DMS53 treated with DMSO at 0.1 percent for 48 hours (cell line): Measurements from ENCODE around the gene HOXA11.

ENCODE experiments used
- DNase-seq: peaks from one replicate; lab custom pipeline; 2025; ENCODE audit not compliant: unreplicated experiment; lab: John Stamatoyannopoulos, UW

Gene HOXA11

DNA sequence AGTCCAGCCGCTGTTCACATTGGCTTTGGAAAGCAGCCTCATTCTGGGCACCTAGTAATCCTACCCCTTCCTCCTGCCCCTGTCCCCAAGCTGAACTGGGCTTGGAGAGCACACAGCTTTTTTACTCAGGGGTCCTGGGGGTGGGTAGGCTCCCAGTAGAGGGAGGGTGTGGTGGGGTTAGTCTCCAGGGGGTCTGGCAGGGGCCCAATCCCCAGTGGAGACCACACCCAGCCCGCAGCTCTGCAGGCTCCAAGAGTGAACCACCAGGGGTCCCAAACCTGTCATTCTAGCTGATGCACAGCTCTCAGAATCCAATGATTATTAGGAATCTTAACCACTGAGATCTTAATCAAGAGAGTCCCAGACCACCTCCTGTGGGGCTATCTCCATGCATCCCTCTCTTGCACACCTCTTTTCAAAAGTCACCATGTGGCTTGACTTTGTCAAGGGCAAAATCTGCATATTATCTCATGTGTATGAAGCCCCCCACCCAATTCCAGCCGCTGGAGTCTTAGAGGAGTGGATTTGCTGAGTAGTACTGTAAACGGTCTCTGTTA is 2.7 kb downstream of the HOXA11 start:
- no peak for DNase-seq

DNA sequence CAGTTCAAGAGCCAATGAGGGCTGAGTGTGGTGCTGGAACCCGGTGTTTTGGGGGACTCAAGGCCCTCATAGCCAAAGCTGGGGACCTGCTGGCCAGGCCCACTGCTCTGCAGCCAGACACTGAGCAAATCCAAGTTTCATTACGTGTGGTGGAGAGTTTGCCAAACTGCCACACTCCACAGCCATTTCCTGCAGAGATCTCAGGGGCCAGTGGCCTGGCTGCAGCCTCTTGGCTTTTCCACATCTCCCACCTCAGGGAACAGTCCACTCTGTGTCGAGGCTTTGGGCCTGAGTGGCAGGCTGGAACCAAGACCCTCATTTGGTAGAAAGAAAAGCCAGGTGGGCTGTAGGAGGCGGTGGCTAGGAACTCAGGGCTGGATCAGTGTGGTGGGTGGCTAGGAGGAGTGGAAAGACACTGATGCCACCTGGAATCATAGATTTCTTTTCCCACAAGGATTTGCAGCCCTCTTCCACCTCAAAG is 3.2 kb downstream of the HOXA11 start:
- no peak for DNase-seq

GRCh38 chr7:27180431-27181420 is 4.3 kb downstream of the HOXA11 start:
- no peak for DNase-seq

DNA sequence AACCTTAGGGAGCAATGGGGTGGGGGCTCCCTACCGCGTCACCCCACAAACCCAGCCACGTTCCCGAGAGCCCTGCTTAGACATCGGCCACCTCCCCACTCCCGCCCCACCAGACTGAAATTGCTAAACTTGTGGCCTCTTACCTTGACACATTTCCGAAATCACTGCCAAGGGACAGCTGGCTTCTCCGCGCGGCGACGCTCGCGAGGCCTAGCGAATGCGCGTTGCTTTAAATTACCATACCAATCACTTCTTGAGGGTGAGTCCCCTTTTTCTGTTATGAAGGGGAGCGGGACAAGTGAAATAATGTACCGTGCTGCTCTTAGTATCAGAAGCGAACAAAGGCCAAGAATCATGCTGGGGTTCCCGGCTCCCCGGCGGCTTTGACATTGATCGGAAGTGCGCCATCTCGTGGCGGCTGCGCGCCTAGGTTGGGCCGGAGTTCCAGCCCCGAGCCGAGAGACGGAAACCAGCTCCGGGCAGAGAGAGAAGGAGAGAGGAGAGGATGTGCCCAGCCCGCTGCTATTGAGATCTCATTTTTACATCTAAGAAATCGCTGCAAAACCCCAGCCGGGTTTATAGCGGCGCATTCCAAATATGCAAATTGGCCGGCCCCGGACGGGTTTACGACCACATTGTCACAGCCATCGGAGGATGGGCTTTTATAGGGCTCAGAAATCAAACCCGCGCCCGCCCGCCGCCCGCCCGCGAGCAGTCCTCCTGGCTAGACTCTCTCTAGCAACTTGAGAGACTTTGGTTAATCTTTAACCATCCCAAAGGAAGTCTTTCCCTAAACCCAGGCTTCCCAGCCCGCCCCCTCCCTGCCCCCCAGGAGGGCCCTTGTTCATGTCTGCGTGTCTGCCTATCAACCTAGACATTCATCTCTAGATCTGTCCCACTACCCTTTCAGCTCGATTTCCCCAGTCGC is 5.3 kb downstream of the HOXA11 start:
- peak; percentile 72 for DNase-seq

DNA sequence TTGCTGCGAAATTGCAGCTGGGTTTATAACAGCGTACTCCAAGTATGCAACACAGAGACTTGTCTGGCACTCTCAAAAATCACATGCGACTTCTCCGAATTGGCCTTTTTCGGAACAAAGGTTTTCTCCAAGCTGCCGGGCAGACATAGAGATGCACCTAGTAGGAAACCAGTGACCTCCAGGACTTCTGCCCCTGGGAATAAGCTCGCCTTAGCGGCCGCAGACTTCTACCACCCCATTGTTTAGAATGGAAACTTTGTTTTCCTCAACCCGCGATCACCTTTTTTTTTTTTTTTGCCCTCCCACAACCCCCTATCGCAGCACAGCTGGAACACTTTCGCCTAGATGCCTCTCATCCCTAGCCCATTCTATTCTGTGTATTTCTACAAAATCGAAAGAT is 6.0 kb downstream of the HOXA11 start:
- DNase-seq: no peak

DNA sequence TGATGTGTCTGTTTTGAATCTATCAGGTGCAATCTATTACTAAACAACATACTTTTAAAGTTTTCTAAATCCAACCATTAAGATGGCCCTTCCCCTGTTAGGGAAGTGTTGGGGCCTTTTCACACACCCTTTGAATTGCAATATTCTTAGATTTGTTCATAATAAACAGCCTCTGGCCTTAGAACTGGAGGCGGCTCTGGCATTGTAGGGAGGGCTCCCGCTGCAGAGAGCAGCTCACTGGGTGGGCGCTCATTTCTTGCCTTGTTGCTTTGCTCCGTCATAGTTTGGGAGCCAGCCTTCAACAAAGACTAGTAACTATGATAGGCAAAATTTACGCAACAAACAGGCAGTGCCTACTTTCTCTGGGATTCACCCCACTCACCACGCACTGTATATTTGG is 6.7 kb downstream of the HOXA11 start:
- no peak for DNase-seq

- no peak for DNase-seq
Observed at GRCh38 chr7:27177795-27178320, 7.2 kb downstream of the HOXA11 start.

DNA sequence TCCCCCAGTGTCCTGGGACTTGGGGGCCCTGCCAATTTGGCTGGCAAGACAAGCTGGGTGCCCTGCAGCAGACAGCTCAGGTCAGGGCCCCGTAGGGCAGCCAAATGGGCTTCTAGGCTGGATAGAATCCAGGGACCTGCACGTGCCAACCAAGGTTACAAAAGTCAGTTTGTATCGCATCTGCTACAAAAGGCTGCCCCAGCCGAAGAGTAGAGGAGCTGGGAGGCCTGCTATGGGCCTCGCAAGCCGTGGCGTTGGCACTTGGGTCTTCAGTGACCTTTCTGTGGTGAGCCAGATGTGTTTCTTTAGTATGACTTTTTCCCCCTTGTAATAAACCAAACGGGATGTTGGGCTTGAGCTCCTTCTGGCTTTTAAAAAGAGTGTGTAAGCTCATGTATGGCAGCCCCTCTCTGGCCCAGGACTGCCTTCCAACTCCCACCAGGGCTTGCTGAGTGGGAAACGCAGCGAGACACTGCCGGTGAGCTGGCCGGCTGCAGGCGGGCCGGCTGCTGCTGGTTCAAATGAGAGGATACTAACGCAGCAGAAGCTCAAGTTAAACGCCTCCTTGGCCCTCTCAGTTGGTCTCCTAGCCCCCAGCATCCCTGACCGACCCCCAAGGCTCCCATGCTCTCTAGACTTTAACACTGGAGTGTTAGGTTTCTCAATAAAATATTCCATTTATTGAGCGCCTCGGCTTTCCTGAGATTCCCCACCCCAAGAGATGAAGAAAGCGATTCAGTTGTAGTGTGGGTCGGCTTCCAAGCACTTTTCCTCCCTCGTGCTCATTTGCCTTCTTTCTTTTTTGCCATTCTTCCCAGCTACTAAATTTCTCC is 7.9 kb downstream of the HOXA11 start:
- DNase-seq: no peak

- no peak for DNase-seq
Observed at GRCh38 chr7:27176524-27176845, 8.5 kb downstream of the HOXA11 start.

- DNase-seq: no peak
Observed at GRCh38 chr7:27175626-27176523, 9.2 kb downstream of the HOXA11 start.

GRCh38 chr7:27174874-27175625 is 10.0 kb downstream of the HOXA11 start:
- no peak for DNase-seq

DNA sequence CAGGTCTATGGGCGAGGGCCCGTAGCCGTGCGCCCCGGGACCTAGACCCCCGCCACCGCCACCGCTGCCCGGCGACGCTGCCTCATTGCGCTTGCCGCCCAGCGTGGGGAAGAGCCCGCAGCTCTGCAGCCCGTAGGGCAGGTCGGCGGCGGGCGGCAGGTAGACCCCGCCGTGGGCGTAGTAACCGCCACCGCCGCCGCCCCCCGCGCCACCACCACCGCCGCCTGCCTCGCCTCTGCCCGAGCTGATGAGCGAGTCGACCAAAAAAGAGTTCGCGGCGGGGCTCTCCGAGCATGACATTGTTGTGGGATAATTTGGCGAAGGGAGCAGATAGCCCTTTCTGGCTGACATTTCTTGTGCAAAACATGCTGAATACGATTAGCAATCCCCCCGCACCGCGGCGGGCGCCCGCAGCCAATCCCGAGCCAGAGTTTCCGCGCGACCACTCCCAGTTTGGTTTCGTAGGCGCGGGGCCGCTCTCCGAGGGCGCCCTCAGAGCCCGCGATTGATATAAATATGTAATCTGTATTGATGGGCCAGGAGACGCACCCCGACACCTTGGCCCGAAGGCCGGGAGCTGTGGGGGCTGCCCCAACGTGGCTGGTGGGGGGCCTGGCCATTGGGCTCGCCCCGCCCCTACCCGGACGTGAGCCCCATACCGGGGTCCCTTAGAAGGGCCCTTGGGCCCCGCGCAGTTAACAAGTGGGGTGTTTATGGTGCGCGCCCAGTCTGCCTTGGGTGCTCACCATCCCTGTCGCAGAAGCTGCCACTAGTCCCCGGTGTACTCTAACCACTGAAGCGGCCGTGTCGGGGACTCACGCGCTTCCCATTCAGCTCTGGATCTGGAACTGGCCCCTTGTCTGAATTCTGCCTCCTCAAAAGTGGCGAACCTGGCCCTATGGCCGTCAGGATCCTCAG is 10.8 kb downstream of the HOXA11 start, which contains the start of gene HOXA10:
Gene HOXA10, minus strand, starts transcription at position 365 of the 918 bp plus-strand sequence. Its CDS starts 14 bp downstream, at position 351.
- no peak for DNase-seq

DNA sequence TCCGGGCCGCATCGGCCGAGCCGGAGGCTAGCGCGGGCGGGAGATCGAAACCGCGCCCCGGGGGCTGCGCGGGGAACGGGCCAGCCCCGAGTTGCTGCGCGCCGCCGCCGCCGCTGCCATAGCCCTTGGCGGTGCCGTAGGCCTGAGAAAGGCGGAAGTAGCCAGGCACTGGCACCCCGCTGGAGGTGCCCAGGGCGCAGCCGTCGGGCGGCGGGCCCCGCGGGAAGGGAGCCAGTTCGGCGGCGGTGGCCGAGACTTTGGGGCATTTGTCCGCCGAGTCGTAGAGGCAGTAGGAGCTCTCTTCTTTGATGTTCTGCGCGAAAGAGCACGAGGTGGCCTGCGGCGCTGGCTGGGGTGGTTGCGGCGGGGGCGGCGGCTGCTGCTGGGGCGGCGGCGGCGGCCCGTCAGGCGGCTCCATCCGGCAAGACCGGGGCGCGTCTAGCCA is 11.5 kb downstream of the HOXA11 start:
- DNase-seq: no peak

GRCh38 chr7:27172823-27173510 is 12.1 kb downstream of the HOXA11 start:
- DNase-seq: peak; percentile 35

- DNase-seq: no peak
Observed at GRCh38 chr7:27172315-27172774, 12.7 kb downstream of the HOXA11 start.

DNA sequence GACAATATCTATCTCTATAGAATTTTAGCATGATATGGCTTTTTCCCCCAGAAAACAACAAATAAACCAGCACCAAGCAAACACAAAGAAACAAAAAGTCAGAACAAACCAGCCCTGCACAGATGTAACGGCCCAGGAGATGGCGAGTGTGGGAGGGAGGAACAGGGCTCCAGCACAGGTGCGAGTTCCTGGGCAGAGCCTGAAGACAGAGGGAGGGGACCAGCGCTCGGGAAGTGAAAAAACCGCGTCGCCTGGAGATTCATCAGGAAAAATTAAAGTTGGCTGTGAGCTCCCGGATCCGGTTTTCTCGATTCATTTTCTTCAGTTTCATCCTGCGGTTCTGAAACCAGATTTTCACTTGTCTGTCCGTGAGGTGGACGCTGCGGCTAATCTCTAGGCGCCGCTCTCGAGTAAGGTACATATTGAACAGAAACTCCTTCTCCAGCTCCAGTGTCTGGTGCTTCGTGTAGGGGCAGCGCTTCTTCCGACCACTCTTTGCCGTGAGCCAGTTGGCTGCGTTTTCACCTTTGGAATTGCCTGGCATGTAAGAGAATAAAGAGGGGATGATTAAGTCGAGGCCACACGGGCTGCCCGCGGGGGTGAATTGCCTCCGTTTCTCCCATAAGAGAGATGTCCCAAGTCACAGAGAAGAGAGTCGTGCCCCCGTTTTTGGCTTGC is 13.3 kb downstream of the HOXA11 start:
- DNase-seq: peak; percentile 63
